ENCODE results near the gene BSG. TPM values are rescaled to one million over a fixed set of nuclear protein-coding genes. Genes with fewer than 3 reads are reported as not detected.

Gene BSG
- total and polyA plus RNA-seq, 9 of the 15 experiments (the other 6 are each of a cell fraction or from before 2014, with no cell fraction given): 4.6 to 495 (median 187) TPM

GRCh38 chr19:601790-602189 lies 29.4 kb downstream of the BSG start:
- Histone ChIP-seq H2AFZ (ENCODE audit: low read depth, low read length) (no peak overlapping the region), H3K4me3 (no peak overlapping the region), H3K27me3 (ENCODE audit: control insufficient read depth in 2 of 2, insufficient read depth in 2 of 2, low read length in 2 of 2) (no peaks in the 10 kb centered on the region), H3K36me3 (ENCODE audit: control insufficient read depth, insufficient read depth, low read length) (no peaks in the 10 kb centered on the region), H3K9me1 (ENCODE audit: control insufficient read depth, insufficient read depth, low read length) (no peaks in the 10 kb centered on the region), H3K4me1 (replicated peaks in 1 of 2; ENCODE audit: control insufficient read depth in 2 of 2, insufficient read depth in 2 of 2, low read length in 2 of 2) (peaks cover 3 to 39% of the 10 kb centered on the region in 2 experiments; a peak in 3 of 5 replicates), H3K4me2 (ENCODE audit: insufficient read depth, low read length) (no peak overlapping the region), H3K9me3 (replicated peaks; ENCODE audit: control insufficient read depth, insufficient read depth, low read depth, low read length) (0 out of 2 replicates have a peak, but pooled peaks cover 2% of the 10 kb centered on the region), H4K20me1 (replicated peaks; ENCODE audit: control insufficient read depth, insufficient read depth, low read length) (no peaks in the 10 kb centered on the region), H3K27ac (ENCODE audit: extremely low read depth, low read depth, low read length) (no peak overlapping the region), H3K79me2 (ENCODE audit: control insufficient read depth, insufficient read depth, low read length) (no peaks in the 10 kb centered on the region), H3K9ac (ENCODE audit: insufficient read depth in 1 of 2, low read depth in 2 of 2, low read length in 2 of 2) (no peak overlapping the region)
- TF ChIP-seq POLR2AphosphoS5 (IDR thresholded peaks at IDR 0.05; ENCODE audit: control insufficient read depth, insufficient read depth, low read depth, low read length) (no peak), SMAD4 (CRISPR knock-in tag; conservative IDR thresholded peaks at IDR 0.05) (no peak), TBP (optimal IDR thresholded peaks at IDR 0.05; ENCODE audit: low read depth, low read length) (no peak), TSHZ1 (CRISPR knock-in tag; IDR thresholded peaks at IDR 0.05) (no peak)
- DNase-seq (ENCODE audit: extremely low read depth in 1 of 4, low spot score in 3 of 4): no peak
- ChIA-PET POLR2A (no interaction called here), CTCF (ENCODE audit: low intra/inter-chr PET ratio) (no interaction called here)
- in situ Hi-C loops (cut with MboI): no loop called here
- intact Hi-C loops (cut with micrococcal nuclease): no loop called here
- no peak for ATAC-seq
- BruUV-seq (replicated peaks): no TSS peak
- WGBS (ENCODE audit: insufficient coverage, low coverage, missing lambda C conversion rate): 52% methylated on average over 16 of the region's 25 CpGs
- FAIRE-seq: no peak
